Neutrophil (primary cell): Measurements from ENCODE around the gene MOB3C.

Experiments used
- H3K27ac ChIP-seq: fragments of 200-600 bp; sonication (generic); 2 replicates; pipeline ENCODE4 v1.5.1; 2016; ENCODE audit warnings: mild to moderate bottlenecking, moderate library complexity
- H3K27me3 ChIP-seq: fragments of 200-600 bp; sonication (generic); 2 replicates; pipeline ENCODE4 v1.6.0; 2016; ENCODE audit warnings: mild to moderate bottlenecking
- H3K36me3 ChIP-seq: fragments of 200-600 bp; sonication (generic); 2 replicates; pipeline ENCODE4 v1.5.1; 2017
- H3K4me1 ChIP-seq, 2 experiments: fragments of 200-600 bp in 1 of 2; sonication (generic) in 1 of 2; 1 replicate in 1 of 2; 2 replicates in 1 of 2; pipeline versions ENCODE4 v1.5.1 to v1.6.1; 2013 to 2016; ENCODE audit warnings: low read depth in 1 of 2, low read length in 1 of 2, mild to moderate bottlenecking in 1 of 2, moderate library complexity in 1 of 2; ENCODE audit not compliant: control insufficient read depth in 1 of 2, insufficient read depth in 1 of 2
- H3K4me3 ChIP-seq, 2 experiments: fragments of 200-600 bp in 1 of 2; sonication (generic) in 1 of 2; 1 replicate in 1 of 2; 2 replicates in 1 of 2; pipeline ENCODE4 v1.5.1; 2013 to 2016; ENCODE audit warnings: low read depth in 1 of 2, low read length in 1 of 2, mild to moderate bottlenecking in 1 of 2, moderate library complexity in 1 of 2
- H3K9me3 ChIP-seq: fragments of 200-600 bp; sonication (generic); 2 replicates; pipeline ENCODE4 v1.5.1; 2016
- TF ChIP-seq, protein P1 (sequence below): fragments of 200-600 bp; sonication (generic); IDR thresholded peaks from 2 replicates; pipeline ENCODE4 v1.5.1; 2016; ENCODE audit warnings: antibody characterized with exemption

MOB3C gene

DNA sequence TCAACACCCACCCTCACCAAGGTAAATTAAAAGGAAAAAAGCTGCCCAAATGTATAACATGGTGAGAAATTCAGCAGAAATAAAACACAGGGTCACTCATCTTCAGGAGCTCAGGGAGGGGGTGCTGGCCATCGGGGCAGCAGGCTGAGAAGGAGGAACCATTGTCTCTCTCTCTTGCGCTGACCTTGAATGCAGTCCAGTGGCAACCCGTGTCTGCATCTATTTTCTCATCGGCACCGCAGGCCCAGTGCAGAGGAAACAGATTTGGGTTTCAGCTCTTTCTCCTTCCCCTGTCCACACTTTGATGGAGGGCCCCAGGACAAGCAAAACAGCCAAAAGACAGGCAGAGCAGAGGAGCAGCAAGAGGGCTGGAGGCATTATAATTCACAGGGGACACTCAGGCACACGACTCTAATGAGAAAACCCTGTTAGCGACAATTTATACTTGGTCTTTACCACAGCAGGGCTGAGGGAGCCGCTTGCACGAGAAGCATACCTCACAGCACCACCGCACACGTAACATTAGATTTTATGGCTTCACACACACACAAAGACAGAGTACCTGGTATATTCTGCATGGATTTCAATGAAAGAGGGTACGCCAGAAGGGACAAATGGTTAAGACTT lies 31.2 kb downstream of the MOB3C start:
- no peaks in the 10 kb centered on the region for H3K27me3 ChIP-seq
- H3K4me3 ChIP-seq: no peak overlapping the region
- peak overlapping the region; percentile 31 for H3K27ac ChIP-seq
- H3K9me3 ChIP-seq: no peaks in the 10 kb centered on the region
- peaks cover 37% of the 10 kb centered on the region for H3K36me3 ChIP-seq
- TF ChIP-seq, protein P1, sequence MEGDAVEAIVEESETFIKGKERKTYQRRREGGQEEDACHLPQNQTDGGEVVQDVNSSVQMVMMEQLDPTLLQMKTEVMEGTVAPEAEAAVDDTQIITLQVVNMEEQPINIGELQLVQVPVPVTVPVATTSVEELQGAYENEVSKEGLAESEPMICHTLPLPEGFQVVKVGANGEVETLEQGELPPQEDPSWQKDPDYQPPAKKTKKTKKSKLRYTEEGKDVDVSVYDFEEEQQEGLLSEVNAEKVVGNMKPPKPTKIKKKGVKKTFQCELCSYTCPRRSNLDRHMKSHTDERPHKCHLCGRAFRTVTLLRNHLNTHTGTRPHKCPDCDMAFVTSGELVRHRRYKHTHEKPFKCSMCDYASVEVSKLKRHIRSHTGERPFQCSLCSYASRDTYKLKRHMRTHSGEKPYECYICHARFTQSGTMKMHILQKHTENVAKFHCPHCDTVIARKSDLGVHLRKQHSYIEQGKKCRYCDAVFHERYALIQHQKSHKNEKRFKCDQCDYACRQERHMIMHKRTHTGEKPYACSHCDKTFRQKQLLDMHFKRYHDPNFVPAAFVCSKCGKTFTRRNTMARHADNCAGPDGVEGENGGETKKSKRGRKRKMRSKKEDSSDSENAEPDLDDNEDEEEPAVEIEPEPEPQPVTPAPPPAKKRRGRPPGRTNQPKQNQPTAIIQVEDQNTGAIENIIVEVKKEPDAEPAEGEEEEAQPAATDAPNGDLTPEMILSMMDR: no peak
- H3K4me1 ChIP-seq: peaks cover 64 to 77% of the 10 kb centered on the region in 2 experiments

DNA sequence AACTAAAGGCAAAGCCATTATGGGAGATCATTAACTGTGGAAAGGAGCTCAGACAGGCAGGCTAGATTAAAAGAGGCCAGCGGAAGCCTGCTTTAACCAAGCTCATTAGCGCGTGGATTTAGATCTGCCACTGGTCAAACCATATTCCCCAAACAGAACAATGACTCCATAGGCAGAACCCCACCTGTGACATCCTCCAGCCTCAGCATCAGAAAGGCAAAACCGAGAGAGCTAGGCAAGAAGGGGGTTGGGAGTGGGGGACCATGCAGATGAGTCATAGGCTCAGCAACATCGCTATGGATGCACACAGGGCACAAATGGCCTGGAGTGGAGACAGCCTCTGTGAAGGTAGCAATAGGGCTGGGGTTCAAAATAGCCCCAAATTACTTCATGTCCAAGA lies 33.1 kb downstream of the MOB3C start:
- Histone ChIP-seq H3K4me3 (peak overlapping the region; percentile 25 to 35), H3K4me1 (peaks cover 83 to 91% of the 10 kb centered on the region in 2 experiments), H3K27me3 (no peaks in the 10 kb centered on the region), H3K27ac (peak overlapping the region; percentile 92), H3K9me3 (no peaks in the 10 kb centered on the region), H3K36me3 (peaks cover 30% of the 10 kb centered on the region)
- TF ChIP-seq, protein P1: no peak

DNA sequence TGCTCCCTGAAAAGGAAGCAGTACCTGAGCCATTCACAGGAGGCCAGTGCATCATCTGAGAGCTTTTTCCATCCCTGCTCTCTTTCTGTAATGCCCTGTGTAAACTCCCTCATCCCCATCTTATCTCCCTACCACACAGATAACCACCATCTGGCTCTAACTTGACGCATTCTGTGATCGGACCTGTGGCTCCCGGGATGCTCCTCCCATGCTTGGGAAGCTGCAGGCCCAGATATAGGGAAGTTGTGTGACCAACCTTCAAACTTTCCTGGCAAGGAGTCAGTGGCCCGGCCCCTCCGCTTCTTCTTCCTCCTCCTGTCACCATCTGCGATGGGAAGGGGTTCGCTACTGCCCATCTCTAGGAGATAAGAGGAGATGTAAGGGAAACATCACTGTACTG lies 33.6 kb downstream of the MOB3C start:
- TF ChIP-seq, protein P1: no peak
- Histone ChIP-seq H3K36me3 (peaks cover 33% of the 10 kb centered on the region), H3K27me3 (no peaks in the 10 kb centered on the region), H3K27ac (peak overlapping the region; percentile 92), H3K4me1 (peaks cover 86 to 96% of the 10 kb centered on the region in 2 experiments), H3K4me3 (peak overlapping the region; percentile 25 to 35), H3K9me3 (no peaks in the 10 kb centered on the region)

DNA sequence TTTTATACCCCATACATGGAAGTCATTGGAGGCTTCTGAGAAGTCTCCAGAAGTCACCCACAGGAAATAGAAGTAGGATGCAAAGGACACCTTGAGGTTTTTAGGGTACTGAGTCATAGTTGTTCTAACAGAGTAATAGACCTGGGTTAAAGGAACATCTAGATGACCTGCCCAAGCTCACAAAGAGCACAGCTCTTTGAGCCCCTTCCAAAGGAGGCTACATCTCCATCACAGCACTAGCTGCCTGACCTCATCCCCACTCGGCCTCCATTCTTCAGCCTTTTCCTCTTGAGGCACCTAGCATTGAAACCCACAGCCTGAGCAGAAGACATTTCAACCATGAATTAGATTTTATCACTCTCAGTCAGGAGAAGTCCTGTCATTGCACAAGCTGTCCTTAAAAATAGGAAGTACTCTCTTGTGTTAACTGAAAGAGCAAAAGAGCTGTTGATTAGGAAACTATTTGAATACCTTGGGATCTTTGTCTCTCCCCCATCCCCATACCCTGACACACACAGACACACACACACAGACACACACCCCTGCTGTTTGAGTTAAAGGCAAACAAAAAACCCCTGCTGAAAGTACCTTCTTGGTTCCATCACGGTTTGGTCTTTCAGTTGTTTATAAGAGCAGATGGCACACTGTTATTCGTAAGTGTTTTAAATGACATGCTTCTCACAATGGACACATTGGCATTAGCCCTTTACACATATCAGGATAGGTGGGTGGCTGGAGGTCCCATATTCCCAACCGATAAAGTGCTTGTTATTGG lies 34.7 kb downstream of the MOB3C start:
- Histone ChIP-seq H3K27ac (peak overlapping the region; percentile 92), H3K4me3 (peak overlapping the region; percentile 25 to 39), H3K36me3 (peaks cover 44% of the 10 kb centered on the region), H3K9me3 (no peaks in the 10 kb centered on the region), H3K27me3 (no peaks in the 10 kb centered on the region), H3K4me1 (peaks cover 76 to 86% of the 10 kb centered on the region in 2 experiments)
- TF ChIP-seq, protein P1: peak; percentile 5

DNA sequence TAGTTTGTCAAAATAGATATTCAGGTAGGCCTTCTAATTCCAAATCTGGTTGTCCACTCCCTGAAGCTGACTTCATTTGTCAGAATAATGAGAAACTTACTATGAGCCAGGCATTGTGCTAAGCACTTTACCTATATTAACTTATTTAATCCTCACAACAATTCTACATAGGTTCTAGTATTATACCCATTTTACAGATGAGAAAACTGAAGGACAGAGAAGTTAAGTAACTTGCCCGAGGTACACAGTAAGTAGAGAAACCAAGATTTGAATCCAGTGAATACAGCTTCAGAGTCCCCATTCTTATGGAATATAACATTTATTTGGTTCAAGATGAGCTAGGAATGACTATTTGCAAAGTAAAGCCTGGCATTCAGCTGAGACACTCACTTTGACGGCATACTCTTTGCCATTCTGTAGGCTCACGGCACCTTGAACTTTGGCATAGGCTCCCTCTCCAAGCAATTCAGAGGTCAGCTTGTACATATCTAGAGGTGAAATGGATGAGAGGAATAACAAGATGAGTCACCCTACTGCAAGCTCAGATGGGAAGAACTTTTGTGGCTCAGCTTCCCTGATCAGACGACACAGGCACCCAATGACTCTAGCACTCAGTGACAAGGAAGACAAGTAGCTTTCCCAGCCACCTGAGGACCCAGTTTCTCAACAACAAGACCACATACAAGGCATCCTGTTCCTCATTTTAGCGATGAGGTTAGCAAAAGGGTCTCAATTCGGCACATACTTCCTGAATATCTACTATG lies 36.3 kb downstream of the MOB3C start:
- Histone ChIP-seq H3K27ac (peak overlapping the region; percentile 92), H3K36me3 (peaks cover 46% of the 10 kb centered on the region), H3K4me3 (peak overlapping the region; percentile 25 to 39), H3K27me3 (no peaks in the 10 kb centered on the region), H3K9me3 (no peaks in the 10 kb centered on the region), H3K4me1 (peaks cover 61 to 71% of the 10 kb centered on the region in 2 experiments)
- TF ChIP-seq, protein P1: no peak
